ENCODE measurements around the gene GSX1. TPM values are rescaled to one million over a fixed set of nuclear protein-coding genes. Genes with fewer than 3 reads are reported as not detected.
A peak's percentile ranks its signal among the peaks of the same experiment; 100 is the strongest.

Gene GSX1
- total RNA-seq, 6 experiments from 2014 or later, result not detected

DNA sequence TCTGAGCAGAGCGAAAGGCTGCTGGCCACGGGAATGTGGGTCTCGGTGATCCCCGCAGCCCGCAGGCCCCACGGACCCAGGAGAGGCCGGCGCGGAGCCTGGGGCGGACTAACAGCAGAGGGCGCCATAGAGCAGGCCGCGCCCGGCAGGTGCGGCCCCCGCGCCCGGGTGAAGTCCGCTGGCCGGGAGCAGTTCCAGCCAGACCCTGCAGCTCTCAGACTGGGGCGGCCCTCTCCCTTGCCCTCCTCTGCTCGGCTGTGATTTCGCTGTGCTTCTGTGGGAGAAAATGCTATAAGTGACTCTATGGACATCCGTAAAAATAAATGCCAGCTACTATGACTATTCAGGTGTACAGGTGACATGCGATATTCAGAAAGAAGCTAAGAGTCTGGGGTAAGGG lies 37.7 kb downstream of the GSX1 start:
- H3K9me3 ChIP-seq, result no peaks in the 10 kb centered on the region
- intact Hi-C loops (cut with DNase I), result loop anchor here in 1 of 2 donors (5.0 kb wide), 1 partner anchor 122 kb away; no protein-coding TSS in a partner anchor
- peak overlapping the region in 1 of 3 donors; percentile 20 for H3K27ac ChIP-seq
- no peaks in the 10 kb centered on the region for H3K36me3 ChIP-seq
- no peaks in the 10 kb centered on the region for H3K27me3 ChIP-seq
- peak; percentile 69 to 77 (median 74) for DNase-seq
- peaks cover 0 to 10% (median 0%) of the 10 kb centered on the region in 4 donors for H3K4me1 ChIP-seq
- peak; percentile 90 to 97 (median 92) for ATAC-seq
- WGBS (ENCODE audit: insufficient coverage, low coverage, low lambda C conversion rate, missing lambda C conversion rate), result 2% methylated on average over 19 of the region's 25 CpGs
- TF ChIP-seq, protein P1, sequence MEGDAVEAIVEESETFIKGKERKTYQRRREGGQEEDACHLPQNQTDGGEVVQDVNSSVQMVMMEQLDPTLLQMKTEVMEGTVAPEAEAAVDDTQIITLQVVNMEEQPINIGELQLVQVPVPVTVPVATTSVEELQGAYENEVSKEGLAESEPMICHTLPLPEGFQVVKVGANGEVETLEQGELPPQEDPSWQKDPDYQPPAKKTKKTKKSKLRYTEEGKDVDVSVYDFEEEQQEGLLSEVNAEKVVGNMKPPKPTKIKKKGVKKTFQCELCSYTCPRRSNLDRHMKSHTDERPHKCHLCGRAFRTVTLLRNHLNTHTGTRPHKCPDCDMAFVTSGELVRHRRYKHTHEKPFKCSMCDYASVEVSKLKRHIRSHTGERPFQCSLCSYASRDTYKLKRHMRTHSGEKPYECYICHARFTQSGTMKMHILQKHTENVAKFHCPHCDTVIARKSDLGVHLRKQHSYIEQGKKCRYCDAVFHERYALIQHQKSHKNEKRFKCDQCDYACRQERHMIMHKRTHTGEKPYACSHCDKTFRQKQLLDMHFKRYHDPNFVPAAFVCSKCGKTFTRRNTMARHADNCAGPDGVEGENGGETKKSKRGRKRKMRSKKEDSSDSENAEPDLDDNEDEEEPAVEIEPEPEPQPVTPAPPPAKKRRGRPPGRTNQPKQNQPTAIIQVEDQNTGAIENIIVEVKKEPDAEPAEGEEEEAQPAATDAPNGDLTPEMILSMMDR (IDR thresholded peaks at IDR 0.05), result peak; percentile 93 to 97 (median 96)
- no peak for TF ChIP-seq POLR2A (IDR thresholded peaks at IDR 0.05)
- H3K4me3 ChIP-seq, result peak overlapping the region in 1 of 3 donors; percentile 30

DNA sequence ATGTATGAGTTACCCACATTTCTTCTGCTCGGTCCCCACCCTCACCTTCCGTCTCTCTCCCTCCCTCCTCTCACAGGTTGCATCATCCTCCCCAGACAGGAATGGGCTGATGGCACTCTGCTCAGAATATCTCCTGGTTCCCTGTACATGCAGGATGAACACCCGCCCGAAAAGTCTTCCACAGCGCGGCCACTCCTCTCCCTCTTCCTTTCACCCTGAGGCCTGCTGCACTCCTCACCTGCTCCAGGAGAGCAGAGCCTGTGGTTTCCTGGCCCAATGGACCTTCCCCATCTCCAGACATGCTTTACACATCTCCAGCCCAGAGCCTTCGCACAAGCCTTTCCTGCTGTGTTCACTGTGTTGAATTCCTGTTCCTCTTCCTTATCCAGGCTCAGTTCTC lies 40.9 kb downstream of the GSX1 start:
- TF ChIP-seq, protein P1 (IDR thresholded peaks at IDR 0.05), result no peak
- no peak for TF ChIP-seq POLR2A (IDR thresholded peaks at IDR 0.05)
- no peak for DNase-seq
- H3K27ac ChIP-seq, result no peak overlapping the region
- H3K4me1 ChIP-seq, result peaks cover 0 to 10% (median 0%) of the 10 kb centered on the region in 4 donors
- 47% methylated on average over 2 of the region's 7 CpGs for WGBS (ENCODE audit: insufficient coverage, low coverage, low lambda C conversion rate, missing lambda C conversion rate)
- no peak overlapping the region for H3K4me3 ChIP-seq
- intact Hi-C loops (cut with DNase I), result loop anchor here in 1 of 2 donors (5.0 kb wide), 1 partner anchor 119 kb away; no protein-coding TSS in a partner anchor
- H3K27me3 ChIP-seq, result no peaks in the 10 kb centered on the region
- no peaks in the 10 kb centered on the region for H3K36me3 ChIP-seq
- ATAC-seq, result no peak
- no peaks in the 10 kb centered on the region for H3K9me3 ChIP-seq

DNA sequence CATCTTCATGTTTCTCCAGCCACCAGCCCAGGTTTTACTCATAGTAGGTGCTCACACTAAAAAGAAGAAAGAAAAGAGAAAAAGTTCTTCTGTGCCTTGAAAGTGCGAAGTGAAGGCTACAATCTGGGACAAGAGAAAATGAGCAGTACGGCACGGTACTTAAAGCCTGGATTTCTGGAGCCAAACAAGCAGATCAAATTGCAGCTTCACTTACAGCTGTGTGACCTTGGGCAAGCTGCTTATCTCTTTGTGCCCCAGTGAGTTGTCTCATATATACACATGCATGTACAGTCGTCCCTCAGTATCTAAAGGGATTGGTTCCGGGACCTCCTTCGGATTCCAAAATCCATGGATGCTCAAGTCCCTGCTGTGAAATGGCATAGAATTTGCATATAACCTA lies 41.8 kb downstream of the GSX1 start:
- no peak overlapping the region for H3K27ac ChIP-seq
- no peak for ATAC-seq
- H3K4me1 ChIP-seq, result peaks cover 0 to 10% (median 0%) of the 10 kb centered on the region in 4 donors
- no peaks in the 10 kb centered on the region for H3K36me3 ChIP-seq
- no peaks in the 10 kb centered on the region for H3K9me3 ChIP-seq
- WGBS (ENCODE audit: insufficient coverage, low coverage, low lambda C conversion rate, missing lambda C conversion rate), result 49% methylated on average over 4 of the region's 6 CpGs
- H3K4me3 ChIP-seq, result no peak overlapping the region
- TF ChIP-seq, protein P1 (IDR thresholded peaks at IDR 0.05), result no peak
- TF ChIP-seq POLR2A (IDR thresholded peaks at IDR 0.05), result no peak
- intact Hi-C loops (cut with DNase I), result loop anchor here in 1 of 2 donors (5.0 kb wide), 1 partner anchor 118 kb away; no protein-coding TSS in a partner anchor
- H3K27me3 ChIP-seq, result no peaks in the 10 kb centered on the region
- DNase-seq, result no peak

DNA sequence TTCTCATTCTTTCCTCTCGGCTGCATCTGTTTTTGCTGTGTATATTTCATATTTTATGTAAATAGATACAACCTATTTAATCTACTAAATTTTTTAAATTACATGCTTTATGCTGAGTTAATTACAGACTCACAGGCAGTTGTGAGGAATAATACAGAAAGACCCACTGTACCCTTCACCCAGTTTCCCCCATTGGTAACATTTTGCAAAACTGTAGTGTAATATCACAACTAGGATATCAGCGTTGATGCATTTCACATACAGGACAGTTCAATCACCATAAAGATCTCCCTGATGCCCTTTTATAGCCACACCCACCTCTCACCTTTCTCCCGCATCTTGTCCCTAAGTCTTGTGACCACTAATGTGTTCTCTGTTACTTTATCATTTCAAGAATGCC lies 43.5 kb downstream of the GSX1 start:
- ATAC-seq, result no peak
- H3K27ac ChIP-seq, result no peak overlapping the region
- H3K36me3 ChIP-seq, result no peaks in the 10 kb centered on the region
- H3K4me3 ChIP-seq, result no peak overlapping the region
- no peaks in the 10 kb centered on the region for H3K9me3 ChIP-seq
- intact Hi-C loops (cut with DNase I), result no loop called here
- no peak for DNase-seq
- H3K27me3 ChIP-seq, result no peaks in the 10 kb centered on the region
- TF ChIP-seq, protein P1 (IDR thresholded peaks at IDR 0.05), result no peak
- TF ChIP-seq POLR2A (IDR thresholded peaks at IDR 0.05), result no peak
- 73% methylated on average over 3 of the region's 3 CpGs for WGBS (ENCODE audit: insufficient coverage, low coverage, low lambda C conversion rate, missing lambda C conversion rate)
- H3K4me1 ChIP-seq, result no peaks in the 10 kb centered on the region

Data from right lobe of liver (tissue), 6 donors.